Cardiac fibroblast (primary cell): ENCODE results near the gene SDR42E1.
A peak's percentile ranks its signal among the peaks of the same experiment; 100 is the strongest.

Experiments used
- DNase-seq, 2 donors: peaks; one replicate each; pipeline versions ENCODE4 v3.0.0 to v3.0.0-alpha.2; 2010; ENCODE audit warnings: low read depth in 2 of 2
- H3K4me3 ChIP-seq, 2 donors: replicated peaks in 1 of 2; 1 replicate in 1 of 2; 2 replicates in 1 of 2; pipeline ENCODE4 v1.5.1; 2011; ENCODE audit warnings: low read depth in 2 of 2, low read length in 2 of 2, mild to moderate bottlenecking in 2 of 2, moderate library complexity in 1 of 2
- CTCF ChIP-seq: IDR thresholded peaks from one replicate; pipeline ENCODE4 v1.5.1; 2011; ENCODE audit warnings: low read depth, mild to moderate bottlenecking, low read length, inconsistent platforms

The SDR42E1 gene

GRCh38 chr16:82011199-82011641, at the start of gene SDR42E1:
TSS of gene SDR42E1 (minus strand) at chr16:82011470. CDS start at chr16:82000858, 10,612 bp downstream.
- no peak for TF ChIP-seq CTCF
- H3K4me3 ChIP-seq, result peak within 1 kb of the TSS in 1 of 2 donors; percentile 26
- DNase-seq, result no peak

- no peak overlapping the region for H3K4me3 ChIP-seq
- TF ChIP-seq CTCF, result no peak
- no peak for DNase-seq
Observed at GRCh38 chr16:82059983-82060421, 48.7 kb upstream of the SDR42E1 start.

- no peak for TF ChIP-seq CTCF
- DNase-seq, result no peak
- no peak overlapping the region for H3K4me3 ChIP-seq
Observed at GRCh38 chr16:82059161-82059982, 48.1 kb upstream of the SDR42E1 start.

GRCh38 chr16:82056550-82056896, 45.3 kb upstream of the SDR42E1 start:
- no peak for DNase-seq
- no peak for TF ChIP-seq CTCF
- no peak overlapping the region for H3K4me3 ChIP-seq

GRCh38 chr16:82055728-82056549, 44.7 kb upstream of the SDR42E1 start:
- no peak for DNase-seq
- TF ChIP-seq CTCF, result no peak
- H3K4me3 ChIP-seq, result no peak overlapping the region

GRCh38 chr16:82055117-82055516, 43.8 kb upstream of the SDR42E1 start:
- H3K4me3 ChIP-seq, result no peak overlapping the region
- no peak for DNase-seq
- TF ChIP-seq CTCF, result no peak
